ENCODE data around the gene SPINT3. TPM values are rescaled to one million over a fixed set of nuclear protein-coding genes. Genes with fewer than 3 reads are reported as not detected.

The SPINT3 gene
- total RNA-seq, 1 experiment from 2014 or later, result not detected

GRCh38 chr20:45548410-45548809 is 33.0 kb upstream of the SPINT3 start:
- DNase-seq (ENCODE audit: low read depth, low spot score) (no peak), ATAC-seq (no peak)
- H3K4me3 ChIP-seq (ENCODE audit: low read depth in 2 of 2, low read length in 2 of 2), result no peak overlapping the region
- no peaks in the 10 kb centered on the region for H3K4me1 ChIP-seq (ENCODE audit: control insufficient read depth, insufficient read depth, low read length)
- H3K27me3 ChIP-seq (ENCODE audit: control insufficient read depth, insufficient read depth, low read length), result peaks cover 9% of the 10 kb centered on the region; the same call in 1 of the 2 replicates
- H3K9me3 ChIP-seq (ENCODE audit: control insufficient read depth, insufficient read depth, low read depth, low read length), result no peaks in the 10 kb centered on the region
- CTCF ChIA-PET, result no interaction called here
- POLR2A ChIA-PET, result no interaction called here
- no peaks in the 10 kb centered on the region for H3K36me3 ChIP-seq (ENCODE audit: control insufficient read depth, insufficient read depth, low read length)
- in situ Hi-C loops (cut with HindIII; ENCODE audit: low pct_unique_long_range_greater_than_20kb, low sequenced_read_pairs), result no loop called here
- no peak overlapping the region for H3K27ac ChIP-seq (ENCODE audit: low read length)
- TF ChIP-seq CTCF (IDR thresholded peaks at IDR 0.05) (no peak), POLR2AphosphoS5 (IDR thresholded peaks at IDR 0.05; ENCODE audit: low read depth, low read length) (no peak), TCF7L2 (IDR thresholded peaks at IDR 0.05; ENCODE audit: low read depth, low read length) (no peak), SIN3A (IDR thresholded peaks at IDR 0.05; ENCODE audit: borderline replicate concordance, insufficient read depth, low read depth, low read length) (no peak), REST (IDR thresholded peaks at IDR 0.05; ENCODE audit: insufficient read depth in 1 of 2, low read depth in 2 of 2, low read length in 1 of 2) (no peak)
- no TSS peak for BruUV-seq (replicated peaks)
- intact Hi-C loops (cut with micrococcal nuclease; ENCODE audit: unreplicated experiment), result no loop called here

GRCh38 chr20:45547206-45547770 is 31.9 kb upstream of the SPINT3 start, which contains the start of gene EPPIN:
EPPIN (minus strand) TSS chr20:45547401; CDS start chr20:45547357, 44 bp downstream.
- DNase-seq (ENCODE audit: low read depth, low spot score) (no peak), ATAC-seq (no peak)
- Histone ChIP-seq H3K9me3 (ENCODE audit: control insufficient read depth, insufficient read depth, low read depth, low read length) (no peaks in the 10 kb centered on the region), H3K4me1 (ENCODE audit: control insufficient read depth, insufficient read depth, low read length) (no peaks in the 10 kb centered on the region), H3K36me3 (ENCODE audit: control insufficient read depth, insufficient read depth, low read length) (no peaks in the 10 kb centered on the region), H3K27me3 (ENCODE audit: control insufficient read depth, insufficient read depth, low read length) (peaks cover 11% of the 10 kb centered on the region; the same call in 1 of the 2 replicates), H3K27ac (ENCODE audit: low read length) (no peak within 1 kb of the TSS), H3K4me3 (ENCODE audit: low read depth in 2 of 2, low read length in 2 of 2) (no peak within 1 kb of the TSS)
- in situ Hi-C loops (cut with HindIII; ENCODE audit: low pct_unique_long_range_greater_than_20kb, low sequenced_read_pairs), result no loop called here
- TF ChIP-seq REST (IDR thresholded peaks at IDR 0.05; ENCODE audit: insufficient read depth in 1 of 2, low read depth in 2 of 2, low read length in 1 of 2) (no peak), CTCF (IDR thresholded peaks at IDR 0.05) (no peak), TCF7L2 (IDR thresholded peaks at IDR 0.05; ENCODE audit: low read depth, low read length) (no peak), POLR2AphosphoS5 (IDR thresholded peaks at IDR 0.05; ENCODE audit: low read depth, low read length) (no peak), SIN3A (IDR thresholded peaks at IDR 0.05; ENCODE audit: borderline replicate concordance, insufficient read depth, low read depth, low read length) (no peak)
- CTCF ChIA-PET, result no interaction called here
- intact Hi-C loops (cut with micrococcal nuclease; ENCODE audit: unreplicated experiment), result no loop called here
- no TSS peak for BruUV-seq (replicated peaks)
- POLR2A ChIA-PET, result no interaction called here
